ENCODE results near the gene ZBTB48.
A peak's percentile ranks its signal among the peaks of the same experiment; 100 is the strongest.
"Not testable (repeated sequence)": the region's sequence is repeated elsewhere in the genome, so short reads cannot be mapped to it uniquely, and the experiment has no call there.

Gene ZBTB48

GRCh38 chr1:6579374-6580118 is at the start of gene ZBTB48:
Gene ZBTB48 (plus strand): TSS chr1:6579994. CDS start chr1:6580610, 616 bp downstream.
- DNase-seq = peak; percentile 99

GRCh38 chr1:6530504-6531160 is 49.2 kb upstream of the ZBTB48 start:
- no peak for DNase-seq

GRCh38 chr1:6531996-6532395 is 47.8 kb upstream of the ZBTB48 start:
- DNase-seq = no peak

- no peak for DNase-seq
Measured at GRCh38 chr1:6534248-6534822, 45.5 kb upstream of the ZBTB48 start.

DNA sequence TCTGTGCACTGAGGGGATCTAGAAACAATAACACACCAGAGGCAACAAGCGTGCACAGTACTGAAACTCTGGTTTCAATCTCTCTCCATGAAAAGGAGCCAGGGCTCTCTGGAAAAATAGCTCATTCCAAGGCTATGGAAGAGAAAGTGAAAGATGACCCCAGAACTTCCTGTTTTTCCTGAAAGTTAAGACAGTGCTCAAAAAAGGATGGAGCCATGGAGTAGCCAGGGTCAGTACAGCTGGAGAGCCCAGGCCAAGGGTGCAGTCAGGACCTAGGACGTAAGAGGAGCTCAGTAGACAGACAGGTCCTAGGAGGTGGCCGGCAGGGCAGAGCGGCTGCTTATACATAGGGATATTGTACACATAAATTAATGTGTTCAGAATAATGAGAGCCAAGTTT is 44.6 kb upstream of the ZBTB48 start:
- DNase-seq = no peak

- no peak for DNase-seq
Measured at GRCh38 chr1:6536291-6536690, 43.5 kb upstream of the ZBTB48 start.

DNA sequence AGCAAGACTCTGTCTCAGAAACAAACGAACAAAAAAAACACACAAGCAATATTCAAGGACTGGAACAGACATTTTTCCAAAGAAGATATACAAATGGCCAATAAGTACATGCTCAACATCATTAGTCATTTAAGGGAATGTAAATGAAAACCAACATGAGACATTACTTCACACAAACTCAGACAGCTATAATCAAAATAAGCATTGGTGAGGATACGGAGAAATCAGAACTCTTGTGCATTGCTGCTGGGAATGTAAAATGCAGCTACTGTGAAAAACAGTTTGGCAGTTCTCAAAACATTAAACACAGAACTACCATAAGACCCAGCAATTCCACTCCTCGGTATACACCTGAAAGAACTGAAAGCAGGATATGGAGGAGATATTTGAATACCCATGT is 40.8 kb upstream of the ZBTB48 start:
- no peak for DNase-seq

DNA sequence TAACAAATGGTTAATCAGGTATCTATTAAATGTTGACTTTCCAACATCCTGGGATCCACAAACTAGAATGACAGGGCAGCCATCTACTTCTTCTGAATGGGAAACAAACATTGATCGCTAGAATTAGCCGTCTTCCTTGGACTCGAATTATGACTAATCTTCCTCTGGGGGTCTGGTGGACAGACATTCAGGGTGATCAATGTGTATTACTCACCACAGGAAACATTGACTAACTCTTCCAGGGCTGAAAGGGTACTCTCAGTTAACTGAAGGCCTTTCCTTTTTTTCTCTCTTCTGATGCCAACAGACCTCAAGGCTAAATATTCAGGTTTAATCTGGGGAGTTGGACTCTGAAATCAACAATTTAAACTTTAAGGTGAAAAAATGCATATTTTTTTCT is 35.0 kb upstream of the ZBTB48 start:
- DNase-seq = no peak

- no peak for DNase-seq
Measured at GRCh38 chr1:6545276-6546112, 34.3 kb upstream of the ZBTB48 start.

DNA sequence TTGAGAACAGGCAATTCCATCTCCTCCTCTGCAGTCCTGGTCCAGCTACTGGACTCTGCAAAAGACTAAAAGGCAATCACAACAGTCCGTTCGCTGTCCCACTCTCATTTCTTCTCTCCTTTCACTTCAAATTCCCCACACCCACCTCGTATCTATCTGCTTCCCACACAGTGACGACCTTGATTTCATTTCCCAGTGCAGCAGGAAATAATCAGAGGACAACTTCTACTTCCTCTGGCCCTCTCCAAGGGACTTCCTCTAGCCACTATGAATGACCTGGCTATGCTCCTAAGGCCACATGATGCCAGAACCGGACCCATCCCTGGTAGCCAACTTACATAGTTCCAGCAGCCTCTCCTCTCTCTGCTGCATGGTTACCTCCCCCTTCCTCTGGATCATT is 33.5 kb upstream of the ZBTB48 start:
- DNase-seq = no peak

GRCh38 chr1:6547301-6547700 is 32.5 kb upstream of the ZBTB48 start:
- DNase-seq = no peak

DNA sequence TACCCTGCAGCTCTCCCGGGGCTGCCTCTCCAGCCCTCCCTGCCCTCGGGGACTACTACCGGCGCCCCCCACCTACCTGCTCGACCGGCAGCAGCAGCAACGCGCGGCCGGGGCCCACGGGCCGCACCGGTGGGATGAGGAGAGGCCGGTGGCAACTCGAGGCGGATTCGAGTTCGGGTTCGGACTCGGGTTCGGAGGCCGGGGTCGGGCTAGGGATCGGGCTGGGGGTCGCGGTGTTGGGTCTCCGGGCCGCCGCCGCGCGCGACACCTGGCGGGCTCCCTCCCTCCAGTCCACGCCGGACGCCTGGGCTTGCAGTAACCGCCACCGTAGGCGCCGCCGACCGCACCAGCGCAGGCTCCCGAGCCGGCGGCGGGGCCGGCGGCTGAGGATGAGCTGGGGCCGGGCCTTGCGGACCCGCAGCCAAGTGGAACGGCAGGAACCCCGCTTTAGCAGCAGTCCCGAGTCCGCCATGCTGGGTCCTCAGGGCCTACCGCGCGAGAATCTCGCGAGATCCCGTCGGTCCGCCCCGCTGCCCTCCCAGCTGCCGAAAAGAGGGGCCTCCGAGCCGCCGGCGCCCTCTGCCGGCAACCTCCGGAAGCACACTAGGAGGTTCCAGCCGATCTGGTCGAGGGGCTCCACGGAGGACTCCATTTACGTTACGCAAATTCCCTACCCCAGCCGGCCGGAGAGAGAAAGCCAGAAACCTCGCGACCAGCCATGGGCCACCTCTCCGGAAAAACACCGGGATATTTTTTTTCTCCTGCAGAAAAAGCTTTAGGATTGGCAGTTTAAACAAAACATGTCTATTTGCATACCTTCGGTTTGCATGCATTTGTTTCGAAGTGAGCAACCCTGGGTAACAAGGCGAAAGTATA is 25.5 kb upstream of the ZBTB48 start, which contains the start of gene NOL9:
TSS of gene NOL9 (minus strand) at position 483 of the 876 bp plus-strand sequence. CDS start at position 472, 11 bp downstream.
- DNase-seq = peak; percentile 95

GRCh38 chr1:6554907-6555778 is 24.7 kb upstream of the ZBTB48 start, which contains the start of gene TAS1R1:
Gene TAS1R1 (plus strand): TSS chr1:6555307. CDS start chr1:6555374, 67 bp downstream.
- DNase-seq = no peak

DNA sequence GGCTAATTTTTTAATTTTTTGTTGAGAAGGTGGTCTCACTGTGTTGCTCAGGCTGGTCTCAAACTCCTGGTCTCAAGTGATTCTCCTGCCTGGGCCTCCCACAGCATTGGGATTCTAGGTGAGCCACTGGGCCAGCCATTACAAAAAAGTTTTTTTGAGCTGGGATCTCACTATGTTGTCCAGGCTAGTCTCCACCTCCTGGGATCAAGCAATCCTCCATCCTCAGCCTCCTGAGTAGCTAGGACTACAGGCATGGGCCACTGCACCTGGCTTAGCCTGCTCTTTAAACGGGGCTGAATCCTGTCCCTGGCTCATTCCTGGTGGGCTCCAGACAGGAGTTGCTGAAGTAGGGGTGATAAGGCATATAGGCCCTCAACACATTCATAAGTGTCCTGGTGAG is 22.2 kb upstream of the ZBTB48 start:
- DNase-seq = no peak

DNA sequence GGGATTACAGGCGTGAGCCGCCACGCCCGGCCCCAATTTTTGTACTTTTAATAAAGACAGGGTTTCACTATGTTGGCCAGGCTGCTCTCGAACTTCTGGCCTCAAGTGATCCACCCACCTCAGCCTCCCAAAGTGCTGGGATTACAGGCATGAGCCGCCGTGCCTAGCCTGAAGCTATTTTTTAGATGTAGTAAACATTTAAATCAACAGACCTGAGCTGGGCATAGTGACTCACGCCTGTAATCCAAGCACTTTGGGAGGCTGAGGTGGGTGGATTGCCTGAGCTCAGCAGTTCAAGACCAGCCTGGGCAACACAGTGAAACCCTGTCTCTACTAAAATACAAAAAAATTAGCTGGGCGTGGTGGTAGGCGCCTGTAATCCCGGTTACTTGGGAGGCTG is 20.6 kb upstream of the ZBTB48 start:
- not testable (repeated sequence) for DNase-seq

- no peak for DNase-seq
Measured at GRCh38 chr1:6560267-6560666, 19.5 kb upstream of the ZBTB48 start.

- DNase-seq = no peak
Measured at GRCh38 chr1:6569033-6569432, 10.8 kb upstream of the ZBTB48 start.

GRCh38 chr1:6570100-6570499 is 9.7 kb upstream of the ZBTB48 start:
- no peak for DNase-seq

- no peak for DNase-seq
Measured at GRCh38 chr1:6570987-6571386, 8.8 kb upstream of the ZBTB48 start.

- DNase-seq = no peak
Measured at GRCh38 chr1:6572653-6573383, 7.0 kb upstream of the ZBTB48 start.
